OCI-LY7 (cell line): Measurements from ENCODE around the gene ADCY9. TPM values are rescaled to one million over a fixed set of nuclear protein-coding genes. Genes with fewer than 3 reads are reported as not detected.

Experiments used
- BruUV-seq: library from RNA; stranded (reverse); fragments of 400-500 nt; replicated peaks from 2 replicates; lab custom pipeline; 2021; lab: Mats Ljungman, UMichigan
- CTCF ChIA-PET: fragments of 300-600 bp; sonication (Branson Sonifier 250); formaldehyde crosslinking; loops from one replicate; lab custom pipeline; 2022; ENCODE audit warnings: antibody characterized with exemption; ENCODE audit not compliant: unreplicated experiment; lab: Charles Lee
- POLR2A ChIA-PET: fragments of 300-600 bp; sonication (Branson Sonifier 250); formaldehyde crosslinking; loops from one replicate; lab custom pipeline; 2022; ENCODE audit warnings: antibody characterized with exemption; lab: Charles Lee
- DNase-seq: peaks from one replicate; pipeline ENCODE4 v3.0.0-alpha.2; 2015; ENCODE audit warnings: low spot score
- H2AFZ ChIP-seq: fragments of 200-600 bp; sonication (generic), shearing (Covaris generic); 2 replicates; pipeline ENCODE4 v1.6.1; 2014; ENCODE audit warnings: mild to moderate bottlenecking, antibody characterized with exemption, low read length, moderate library complexity
- H3K27ac ChIP-seq: fragments of 200-600 bp; sonication (generic); 2 replicates; pipeline ENCODE4 v1.5.1; 2014; ENCODE audit warnings: mixed run types, low read depth, mild to moderate bottlenecking, moderate library complexity, low read length, inconsistent platforms; ENCODE audit not compliant: poor library complexity, severe bottlenecking
- H3K36me3 ChIP-seq: fragments of 200-600 bp; sonication (generic); 2 replicates; pipeline ENCODE4 v1.6.1; 2014; ENCODE audit warnings: mild to moderate bottlenecking, antibody characterized with exemption, low read length, moderate library complexity, mixed read lengths; ENCODE audit not compliant: insufficient read depth
- H3K4me1 ChIP-seq: fragments of 200-600 bp; sonication (generic); 2 replicates; pipeline ENCODE4 v1.5.1; 2014; ENCODE audit warnings: mild to moderate bottlenecking, low read length; ENCODE audit not compliant: insufficient read depth, poor library complexity, severe bottlenecking
- H3K4me2 ChIP-seq: fragments of 200-600 bp; sonication (generic); 2 replicates; pipeline ENCODE4 v1.6.1; 2014; ENCODE audit warnings: mild to moderate bottlenecking, low read length
- H3K4me3 ChIP-seq: fragments of 200-600 bp; sonication (generic); 2 replicates; pipeline ENCODE4 v1.5.1; 2014; ENCODE audit warnings: mild to moderate bottlenecking, low read depth, low read length; ENCODE audit not compliant: poor library complexity, severe bottlenecking
- H3K79me2 ChIP-seq: fragments of 200-600 bp; sonication (generic); 2 replicates; pipeline ENCODE4 v1.6.1; 2016; ENCODE audit warnings: low read depth, mild to moderate bottlenecking, low read length, moderate library complexity, mixed read lengths; ENCODE audit not compliant: insufficient read depth
- H3K9me2 ChIP-seq: fragments of 200-600 bp; sonication (generic); 2 replicates; pipeline ENCODE4 v1.6.1; 2016; ENCODE audit warnings: mild to moderate bottlenecking, low read length, mixed read lengths; ENCODE audit not compliant: insufficient read depth
- H3K9me3 ChIP-seq: fragments of 200-600 bp; sonication (generic); 2 replicates; pipeline ENCODE4 v1.6.1; 2014; ENCODE audit warnings: mild to moderate bottlenecking, mixed run types, low read length, mixed read lengths
- H4K20me1 ChIP-seq: fragments of 200-600 bp; sonication (generic); 2 replicates; pipeline ENCODE4 v1.6.1; 2014; ENCODE audit warnings: mild to moderate bottlenecking, antibody characterized with exemption, low read length, moderate library complexity, mixed read lengths; ENCODE audit not compliant: insufficient read depth
- EZH2phosphoT487 ChIP-seq: fragments of 200-600 bp; sonication (generic); IDR thresholded peaks from 2 replicates; pipeline ENCODE4 v1.6.1; 2018; ENCODE audit warnings: low read depth, borderline replicate concordance, mild to moderate bottlenecking, mixed run types, antibody characterized with exemption, low read length, moderate library complexity, mixed read lengths
- intact Hi-C: fragments of 100-400 bp; cut with micrococcal nuclease; formaldehyde crosslinking; loops from one replicate; pipeline ENCODE4 v1.10.0; 2022; ENCODE audit not compliant: unreplicated experiment
- total RNA-seq, 2 experiments: library from RNA; depleted of rRNA in 1 of 2; stranded (reverse); fragments of >200 nt in 1 of 2; shearing (Covaris generic) in 1 of 2; gene quantifications; 2 replicates each; pipeline ENCODE4 v1.2.3, GENCODE V29; 2014 to 2022
- TF ChIP-seq, protein P1 (sequence below): fragments of 200-600 bp; sonication (generic); conservative IDR thresholded peaks from 2 replicates; pipeline ENCODE4 v1.5.1; 2014; ENCODE audit warnings: mild to moderate bottlenecking, antibody characterized with exemption, low read length, moderate library complexity, mixed read lengths

The ADCY9 gene
- total RNA-seq, 2 experiments from 2014 or later, result 0.22 to 0.34 TPM

- Histone ChIP-seq H3K9me2 (no peaks in the 10 kb centered on the region), H3K79me2 (no peaks in the 10 kb centered on the region), H3K4me1 (no peaks in the 10 kb centered on the region), H3K27ac (no peak overlapping the region), H3K36me3 (no peaks in the 10 kb centered on the region), H3K9me3 (peaks cover 32% of the 10 kb centered on the region), H2AFZ (no peak overlapping the region), H3K4me3 (no peak overlapping the region), H4K20me1 (no peaks in the 10 kb centered on the region), H3K4me2 (no peak overlapping the region)
- DNase-seq, result no peak
- intact Hi-C loops, result no loop called here
- no TSS peak for BruUV-seq
- CTCF ChIA-PET, result no interaction called here
- POLR2A ChIA-PET, result no interaction called here
- TF ChIP-seq, protein P1, sequence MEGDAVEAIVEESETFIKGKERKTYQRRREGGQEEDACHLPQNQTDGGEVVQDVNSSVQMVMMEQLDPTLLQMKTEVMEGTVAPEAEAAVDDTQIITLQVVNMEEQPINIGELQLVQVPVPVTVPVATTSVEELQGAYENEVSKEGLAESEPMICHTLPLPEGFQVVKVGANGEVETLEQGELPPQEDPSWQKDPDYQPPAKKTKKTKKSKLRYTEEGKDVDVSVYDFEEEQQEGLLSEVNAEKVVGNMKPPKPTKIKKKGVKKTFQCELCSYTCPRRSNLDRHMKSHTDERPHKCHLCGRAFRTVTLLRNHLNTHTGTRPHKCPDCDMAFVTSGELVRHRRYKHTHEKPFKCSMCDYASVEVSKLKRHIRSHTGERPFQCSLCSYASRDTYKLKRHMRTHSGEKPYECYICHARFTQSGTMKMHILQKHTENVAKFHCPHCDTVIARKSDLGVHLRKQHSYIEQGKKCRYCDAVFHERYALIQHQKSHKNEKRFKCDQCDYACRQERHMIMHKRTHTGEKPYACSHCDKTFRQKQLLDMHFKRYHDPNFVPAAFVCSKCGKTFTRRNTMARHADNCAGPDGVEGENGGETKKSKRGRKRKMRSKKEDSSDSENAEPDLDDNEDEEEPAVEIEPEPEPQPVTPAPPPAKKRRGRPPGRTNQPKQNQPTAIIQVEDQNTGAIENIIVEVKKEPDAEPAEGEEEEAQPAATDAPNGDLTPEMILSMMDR, result no peak
- TF ChIP-seq EZH2phosphoT487, result no peak
Observed at GRCh38 chr16:4060009-4060408, 56.2 kb downstream of the ADCY9 start.

DNA sequence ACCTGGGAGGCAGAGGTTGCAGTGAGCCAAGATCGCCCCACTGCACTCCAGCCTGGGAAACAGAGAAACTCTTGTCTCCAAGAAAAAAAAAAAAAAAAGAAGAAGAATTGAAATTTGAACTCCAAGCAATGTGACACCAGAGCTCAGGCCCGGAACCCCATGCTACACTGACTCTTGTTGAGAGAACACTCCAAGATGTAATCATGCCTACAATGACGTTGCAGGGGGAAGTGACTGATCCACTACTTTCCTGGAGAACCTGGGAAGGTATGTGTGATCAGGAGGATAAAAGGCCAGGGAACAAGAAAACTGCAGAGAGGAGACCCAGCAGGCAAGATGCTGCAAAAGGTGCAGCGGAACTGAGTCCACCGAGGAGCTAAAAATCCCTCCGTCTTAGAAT lies 57.9 kb downstream of the ADCY9 start:
- no peaks in the 10 kb centered on the region for H3K9me2 ChIP-seq
- no peaks in the 10 kb centered on the region for H3K79me2 ChIP-seq
- H4K20me1 ChIP-seq, result no peaks in the 10 kb centered on the region
- H2AFZ ChIP-seq, result no peak overlapping the region
- no peaks in the 10 kb centered on the region for H3K4me1 ChIP-seq
- H3K4me3 ChIP-seq, result no peak overlapping the region
- POLR2A ChIA-PET, result no interaction called here
- H3K9me3 ChIP-seq, result peaks cover 32% of the 10 kb centered on the region
- intact Hi-C loops, result no loop called here
- TF ChIP-seq EZH2phosphoT487, result no peak
- TF ChIP-seq, protein P1, result no peak
- BruUV-seq, result no TSS peak
- no peak overlapping the region for H3K27ac ChIP-seq
- DNase-seq, result no peak
- H3K36me3 ChIP-seq, result no peaks in the 10 kb centered on the region
- no peak overlapping the region for H3K4me2 ChIP-seq
- CTCF ChIA-PET, result interaction anchor here (0.5 kb wide), 1 partner anchor 545 kb away, joined by 3 read pairs; no protein-coding TSS in a partner anchor

DNA sequence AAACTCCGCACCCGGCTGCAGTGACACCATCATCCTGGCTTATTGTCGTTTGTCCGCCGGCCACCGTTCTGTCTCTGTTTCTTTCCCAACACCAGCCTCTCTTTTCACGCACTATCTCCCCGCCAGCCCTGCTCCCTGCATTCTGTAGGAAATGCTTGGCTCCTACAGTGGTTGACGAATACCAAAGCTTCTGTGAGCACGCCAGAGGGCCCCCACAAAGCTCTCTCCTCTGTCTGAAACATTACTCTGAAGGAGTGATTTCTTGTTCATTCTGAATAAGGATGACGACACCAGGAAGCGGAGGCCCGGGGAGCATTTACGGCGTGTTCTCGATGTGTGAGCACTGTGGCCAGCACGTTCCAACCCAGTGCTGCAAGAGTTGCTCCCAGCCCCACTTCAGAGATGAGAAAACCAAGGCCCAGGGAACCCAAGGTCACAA lies 58.8 kb downstream of the ADCY9 start:
- intact Hi-C loops, result no loop called here
- no peak for TF ChIP-seq EZH2phosphoT487
- CTCF ChIA-PET, result no interaction called here
- H3K4me1 ChIP-seq, result no peaks in the 10 kb centered on the region
- H4K20me1 ChIP-seq, result no peaks in the 10 kb centered on the region
- H3K79me2 ChIP-seq, result no peaks in the 10 kb centered on the region
- H3K36me3 ChIP-seq, result no peaks in the 10 kb centered on the region
- no TSS peak for BruUV-seq
- DNase-seq, result no peak
- H3K27ac ChIP-seq, result no peak overlapping the region
- H3K9me3 ChIP-seq, result peaks cover 27% of the 10 kb centered on the region
- H3K4me2 ChIP-seq, result no peak overlapping the region
- H2AFZ ChIP-seq, result no peak overlapping the region
- no peaks in the 10 kb centered on the region for H3K9me2 ChIP-seq
- H3K4me3 ChIP-seq, result no peak overlapping the region
- POLR2A ChIA-PET, result no interaction called here
